Bone marrow (tissue), 2 donors: ENCODE results near the gene SYT17.

Source experiments
- DNase-seq, 2 donors: peaks; one replicate each; lab custom pipeline; 2025; lab: John Stamatoyannopoulos, UW

SYT17 gene

DNA sequence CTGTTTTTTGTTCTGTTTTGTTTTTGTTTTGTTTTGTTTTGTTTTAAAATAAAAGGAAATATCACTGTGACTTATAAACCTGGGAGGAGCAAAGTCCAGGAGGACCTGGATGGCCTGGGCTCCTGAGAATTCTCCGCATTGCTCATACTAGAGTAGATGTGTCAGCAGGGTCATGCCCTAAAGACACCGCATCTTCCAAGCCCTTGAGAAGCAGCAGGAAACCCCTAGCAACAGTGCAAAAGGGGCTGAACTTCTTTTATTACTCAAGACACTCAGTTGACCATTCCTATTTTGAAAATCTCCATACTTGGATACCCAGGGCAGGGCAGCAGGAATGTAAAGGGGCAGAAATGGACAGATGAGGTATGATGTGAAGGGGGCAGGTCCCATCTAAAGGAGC is 51.8 kb downstream of the SYT17 start:
- DNase-seq: no peak

DNA sequence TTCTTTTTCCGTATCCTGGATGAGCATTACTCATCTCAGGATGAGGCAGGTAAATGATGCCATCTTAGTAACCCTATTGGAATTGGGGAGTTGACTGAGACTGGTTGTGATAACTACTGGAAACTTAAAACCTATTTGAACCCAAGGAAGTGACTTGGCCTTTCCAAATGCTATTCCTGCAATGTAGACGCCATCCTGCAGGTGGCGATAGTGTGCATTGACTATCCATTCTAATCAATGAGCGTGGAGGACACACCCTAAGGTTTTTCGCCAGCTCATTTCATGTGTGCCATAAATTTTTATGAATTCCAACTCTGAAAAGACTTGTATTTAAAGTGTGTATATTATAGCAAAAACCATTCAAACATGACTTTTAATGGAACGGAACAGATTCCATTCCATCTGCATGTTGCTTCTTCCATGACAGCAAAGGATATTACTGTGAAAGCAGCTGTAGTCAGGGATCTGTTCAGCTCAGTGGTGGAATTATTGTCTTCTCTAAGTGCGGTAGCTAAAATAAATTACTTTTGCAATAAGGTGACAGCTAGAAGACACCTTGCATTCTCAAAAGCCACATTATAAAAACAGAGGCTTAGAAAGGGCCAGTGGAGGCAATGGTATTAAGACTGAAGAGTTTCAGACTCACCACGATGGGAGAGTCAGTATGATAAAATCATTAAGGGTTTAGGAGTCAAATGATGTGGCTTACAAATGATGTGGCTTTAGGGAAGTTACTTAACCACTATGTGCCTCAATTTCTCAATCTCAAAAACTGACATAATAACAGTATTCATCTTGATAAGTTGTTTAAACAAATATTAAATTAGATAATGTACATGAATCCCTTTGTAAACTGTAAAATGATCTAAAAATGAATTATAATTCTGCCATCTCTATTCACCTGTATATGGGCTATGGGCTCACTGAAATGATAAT is 55.5 kb downstream of the SYT17 start:
- no peak for DNase-seq

DNA sequence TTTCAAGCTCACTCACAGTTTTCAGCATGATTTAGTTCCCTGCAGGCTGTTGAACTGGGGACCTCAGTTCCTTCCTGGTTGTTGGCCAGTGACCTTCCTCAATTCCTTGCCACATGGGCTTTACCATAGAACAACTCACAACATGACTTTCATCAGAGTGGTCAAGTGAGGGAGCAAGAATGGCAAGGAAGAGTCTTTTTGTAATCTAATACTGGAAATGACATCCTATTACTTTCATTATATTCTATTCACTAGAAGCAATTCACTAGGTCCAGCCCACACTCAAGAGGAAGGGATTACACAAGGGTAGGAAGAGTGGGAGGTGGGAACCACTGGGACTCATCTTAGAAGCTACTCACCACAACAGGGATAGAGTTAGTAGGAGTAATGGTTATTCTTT is 57.6 kb downstream of the SYT17 start:
- DNase-seq: no peak

DNA sequence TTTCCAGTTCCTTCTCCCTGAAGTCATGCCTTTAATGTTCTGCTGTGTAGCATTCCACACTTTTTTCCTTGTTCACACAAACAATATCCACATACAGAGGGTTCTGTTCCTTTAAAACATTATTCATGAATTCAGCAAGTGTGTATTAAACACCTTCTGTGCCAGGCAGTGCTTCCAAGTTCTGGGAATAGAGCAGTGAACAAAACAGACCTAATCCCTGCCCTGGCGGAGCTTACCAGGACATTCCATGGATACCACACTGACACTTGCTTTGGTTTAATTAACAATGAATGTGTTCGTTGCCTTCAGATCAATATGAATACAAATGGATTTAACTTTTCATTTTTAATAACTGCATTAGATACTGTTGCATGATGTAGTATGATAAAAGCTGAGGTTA is 59.6 kb downstream of the SYT17 start:
- no peak for DNase-seq

DNA sequence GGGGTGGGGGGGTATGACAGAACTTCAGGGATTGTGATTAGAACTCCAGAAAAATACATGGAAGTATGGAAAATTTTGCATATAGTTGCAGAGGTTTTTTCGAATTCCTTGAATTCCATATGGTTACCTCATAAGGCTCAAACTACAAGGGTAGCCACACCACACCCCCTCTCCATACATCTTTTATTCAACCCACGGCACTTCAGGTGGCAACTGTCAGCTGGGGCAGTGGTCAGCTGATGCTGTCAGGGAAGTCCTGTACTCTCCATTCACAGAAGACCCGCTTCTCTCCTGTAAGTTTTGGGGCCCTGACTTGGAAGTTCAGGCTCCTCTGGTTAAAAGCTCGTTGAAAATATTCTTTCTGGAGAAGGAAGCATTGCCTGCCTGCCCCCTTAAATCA is 60.0 kb downstream of the SYT17 start:
- no peak for DNase-seq

DNA sequence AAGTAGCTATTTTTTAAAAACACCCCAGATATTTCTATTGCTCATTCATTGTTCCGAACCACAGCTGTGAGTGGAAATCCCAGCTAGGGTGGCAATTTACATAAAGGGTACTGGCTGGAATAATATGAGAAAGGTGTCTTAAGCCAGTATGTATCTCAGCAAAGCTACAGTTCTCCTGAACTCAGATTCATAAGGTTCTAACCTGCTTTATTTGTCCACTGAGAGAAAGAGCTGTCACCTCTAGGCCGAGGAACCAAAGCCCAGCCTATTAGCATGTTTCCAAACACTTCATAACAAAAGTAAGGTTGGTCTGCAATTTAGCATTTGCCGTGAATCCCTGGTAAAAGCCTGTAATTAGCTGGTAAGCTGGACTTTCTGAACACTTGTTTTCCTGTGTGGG is 60.5 kb downstream of the SYT17 start:
- no peak for DNase-seq

DNA sequence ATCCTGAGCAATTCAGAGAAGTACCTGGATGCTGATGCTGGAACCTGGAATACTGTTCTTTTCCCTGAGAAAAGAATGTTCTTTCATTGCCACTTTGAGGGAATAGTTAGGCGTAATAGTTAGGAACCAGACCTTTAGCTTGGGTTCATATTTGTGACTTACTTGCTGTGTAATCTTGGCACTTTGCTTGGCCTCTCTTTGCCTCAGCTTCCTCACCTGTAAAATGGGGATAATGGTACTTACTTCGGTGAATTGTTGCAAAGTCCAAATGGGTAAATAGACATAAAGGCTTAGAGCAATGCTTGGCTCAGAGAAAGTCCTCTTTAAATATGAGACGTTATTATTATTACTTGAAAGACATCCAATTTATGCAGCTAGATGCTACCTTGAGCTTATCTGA is 62.5 kb downstream of the SYT17 start:
- DNase-seq: no peak

DNA sequence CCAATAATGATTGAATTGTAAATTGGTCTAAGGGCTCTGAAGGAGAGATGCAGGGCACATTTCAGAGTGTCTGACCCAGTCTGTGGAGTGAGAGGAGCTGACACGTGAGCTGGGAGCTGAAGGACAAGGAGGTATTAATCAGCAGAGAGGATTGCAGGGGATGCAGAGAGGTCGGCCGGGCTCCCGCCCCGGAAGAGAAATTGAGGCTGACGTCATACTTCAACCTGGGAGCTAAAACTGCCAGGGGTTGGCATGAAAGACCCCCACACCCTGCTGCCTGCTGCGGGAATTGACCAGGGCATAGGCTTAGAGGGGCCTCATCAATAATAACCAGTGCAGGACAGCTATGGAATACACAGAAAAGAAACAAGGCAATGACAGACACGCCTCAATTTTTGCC is 63.8 kb downstream of the SYT17 start:
- no peak for DNase-seq

DNA sequence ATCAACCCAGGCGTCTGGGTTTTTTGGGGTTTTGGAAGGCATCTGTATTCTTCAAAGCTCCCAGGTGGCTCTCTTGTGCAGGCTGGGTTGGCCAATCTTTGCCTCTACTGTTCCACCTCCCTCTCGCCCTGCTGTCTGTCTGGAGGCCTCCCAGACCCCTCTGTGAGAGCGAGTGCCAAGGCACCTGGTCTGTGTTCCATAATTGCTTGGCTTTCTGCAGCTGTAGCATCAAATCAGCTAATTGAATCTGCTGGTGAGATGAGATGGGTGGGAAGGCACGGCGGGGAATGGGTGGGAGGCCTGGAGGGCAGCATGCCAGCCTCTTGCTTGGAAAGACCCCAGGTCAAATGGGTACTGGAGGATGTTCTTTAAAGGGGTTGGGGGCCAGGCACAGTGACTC is 64.9 kb downstream of the SYT17 start:
- DNase-seq: no peak

DNA sequence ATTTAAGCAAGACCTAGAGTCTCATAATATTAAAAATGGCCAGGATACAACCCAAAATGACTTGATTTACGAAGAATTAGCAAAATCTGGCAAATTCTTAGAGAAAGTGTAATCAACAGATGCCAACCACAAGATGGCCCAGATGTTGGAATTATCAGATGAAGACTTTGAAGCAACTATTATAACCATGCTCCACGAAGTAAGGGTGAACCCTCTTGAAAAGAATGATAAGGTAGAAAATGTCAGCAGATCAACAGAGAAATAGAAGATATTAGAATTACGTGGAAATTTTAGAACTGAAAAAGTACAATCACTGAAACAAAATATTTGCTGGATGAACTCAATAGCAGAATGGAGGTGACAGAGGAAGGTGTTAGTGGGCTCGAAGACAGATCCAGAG is 67.4 kb downstream of the SYT17 start:
- no peak for DNase-seq

DNA sequence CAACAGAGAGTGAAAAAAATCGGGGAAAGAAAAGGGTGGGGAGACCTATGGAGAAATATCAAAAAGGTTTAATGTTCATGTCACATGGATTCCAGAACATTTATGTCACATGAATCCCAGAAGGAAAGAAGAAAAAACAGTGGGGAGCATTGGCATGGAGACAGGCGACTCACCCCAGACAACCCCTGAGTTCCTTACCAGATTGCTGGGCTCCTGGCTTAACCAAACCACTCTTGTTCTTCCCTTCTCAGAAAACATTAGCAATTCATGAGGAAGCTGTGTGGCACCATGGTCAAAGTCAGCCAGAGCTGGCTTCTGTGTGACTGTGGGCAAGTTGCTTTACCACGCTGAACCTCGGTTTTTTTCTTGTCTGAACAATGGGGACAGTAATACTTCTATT is 67.8 kb downstream of the SYT17 start:
- DNase-seq: no peak

DNA sequence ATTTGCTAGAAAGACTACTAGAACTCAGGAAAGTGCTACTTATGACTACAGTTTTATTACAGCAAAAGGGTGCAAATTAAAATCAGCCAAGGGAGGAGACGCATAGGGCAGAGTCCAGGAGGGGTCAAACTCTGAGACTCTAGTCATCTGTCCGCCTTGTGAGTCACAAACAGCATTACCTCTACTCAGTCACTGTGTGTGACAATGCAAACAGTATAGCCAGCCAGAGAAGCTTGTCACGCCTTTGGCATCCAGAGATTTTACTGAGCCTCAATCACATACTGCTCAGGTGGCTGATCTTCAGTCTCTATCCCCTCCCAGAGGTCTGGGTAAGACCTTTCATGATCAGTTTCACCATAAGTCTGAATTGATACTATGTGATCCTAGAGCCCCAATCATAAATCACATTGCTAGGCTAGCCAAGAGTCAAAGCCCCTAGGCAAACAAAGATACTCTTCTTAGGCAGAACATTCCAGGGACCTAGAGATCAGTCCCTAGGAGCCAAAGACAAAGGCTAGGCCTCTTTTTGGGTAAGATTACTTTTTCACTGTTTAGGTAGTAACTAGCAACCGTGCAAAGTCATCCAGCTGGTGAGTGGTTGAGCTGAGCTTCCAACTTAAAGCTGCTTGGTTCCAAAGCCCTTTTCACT is 68.6 kb downstream of the SYT17 start:
- DNase-seq: no peak

DNA sequence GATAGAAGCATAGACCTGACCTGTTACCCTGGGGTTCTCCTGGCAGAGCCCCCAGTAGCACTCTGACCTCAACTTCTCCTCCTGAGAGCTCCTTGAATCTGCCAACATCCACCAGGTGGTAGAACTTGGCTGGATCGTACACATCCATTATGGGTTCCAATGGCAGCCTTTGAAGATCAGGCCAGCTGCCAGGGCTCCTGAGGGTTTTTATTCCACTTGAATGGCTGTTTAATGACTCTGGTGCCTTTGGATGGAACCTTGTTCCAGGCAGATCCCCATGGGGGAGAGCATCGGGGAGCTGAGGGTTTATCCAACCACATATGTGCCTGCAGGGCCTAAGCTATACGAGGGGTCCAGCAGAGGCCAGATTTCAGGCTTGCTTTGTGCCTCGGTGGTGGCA is 70.4 kb downstream of the SYT17 start:
- no peak for DNase-seq

DNA sequence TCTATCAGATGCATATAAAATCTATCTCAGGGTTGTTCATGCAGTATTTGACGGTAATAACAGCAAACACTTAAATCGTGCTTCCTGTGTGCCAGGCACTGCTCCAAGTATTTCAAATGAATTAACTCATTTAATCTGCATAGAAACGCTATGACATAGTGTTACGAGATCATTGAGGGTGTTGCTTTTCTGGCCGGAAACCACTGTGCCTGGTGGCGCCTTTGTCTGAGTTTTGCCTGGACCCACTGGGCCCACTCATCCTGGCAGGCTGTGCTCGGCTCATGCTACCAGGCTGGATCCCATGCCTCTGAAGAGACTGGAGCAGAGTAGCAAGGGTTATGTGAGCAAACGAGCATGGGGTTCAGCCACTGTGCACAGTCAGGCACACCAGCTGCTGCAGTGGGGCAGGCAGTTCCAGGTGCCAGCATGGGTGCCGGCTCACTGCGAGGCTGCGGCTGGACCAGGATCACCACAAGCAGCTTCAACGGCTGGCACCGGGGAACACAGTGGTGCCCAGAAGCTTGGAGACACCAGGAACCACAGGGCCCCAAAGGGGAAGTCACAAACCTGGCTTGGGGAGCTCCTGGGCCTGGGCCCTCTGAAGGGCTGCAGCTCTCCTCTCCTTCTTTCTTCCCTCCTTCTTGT is 71.6 kb downstream of the SYT17 start:
- no peak for DNase-seq

DNA sequence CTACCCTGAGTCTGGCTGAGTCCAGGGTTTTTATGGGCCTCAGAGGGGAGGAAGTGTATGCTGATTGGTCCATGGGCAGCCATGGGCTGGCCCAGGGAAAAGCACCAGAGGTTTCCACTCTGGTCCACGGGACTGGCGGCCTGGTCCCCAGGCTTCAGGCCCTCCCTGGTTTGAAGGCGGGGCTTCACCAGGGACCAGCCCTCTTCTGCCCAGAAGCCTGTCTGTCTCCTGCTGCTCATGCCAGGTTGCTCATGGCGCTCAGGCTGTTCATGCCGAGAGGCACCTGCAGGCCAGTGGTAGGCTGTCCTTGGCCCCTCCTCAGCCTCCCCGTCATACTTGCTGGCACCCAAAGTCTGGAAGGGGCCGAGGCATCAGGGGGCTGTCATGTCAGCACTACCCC is 72.5 kb downstream of the SYT17 start:
- no peak for DNase-seq

DNA sequence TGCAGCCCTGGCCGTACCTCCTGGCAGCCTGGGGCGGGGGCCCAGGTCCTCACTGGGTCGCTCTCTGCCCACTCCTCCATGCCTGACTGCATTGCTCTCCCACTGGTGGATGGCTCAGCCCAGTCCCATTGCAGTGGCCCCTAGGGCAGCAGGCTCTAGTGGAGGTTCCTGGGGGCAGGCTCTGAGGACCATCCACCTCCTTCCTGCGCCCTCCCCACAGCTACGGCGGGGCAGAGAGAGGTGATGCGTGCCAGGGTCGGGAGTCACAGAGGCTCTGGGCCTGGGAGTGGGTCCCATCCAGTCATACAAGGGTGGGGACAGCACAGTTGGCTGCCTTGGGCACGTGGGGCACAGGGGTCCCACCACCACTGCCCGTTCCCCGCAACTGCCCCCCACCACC is 73.5 kb downstream of the SYT17 start:
- DNase-seq: no peak

DNA sequence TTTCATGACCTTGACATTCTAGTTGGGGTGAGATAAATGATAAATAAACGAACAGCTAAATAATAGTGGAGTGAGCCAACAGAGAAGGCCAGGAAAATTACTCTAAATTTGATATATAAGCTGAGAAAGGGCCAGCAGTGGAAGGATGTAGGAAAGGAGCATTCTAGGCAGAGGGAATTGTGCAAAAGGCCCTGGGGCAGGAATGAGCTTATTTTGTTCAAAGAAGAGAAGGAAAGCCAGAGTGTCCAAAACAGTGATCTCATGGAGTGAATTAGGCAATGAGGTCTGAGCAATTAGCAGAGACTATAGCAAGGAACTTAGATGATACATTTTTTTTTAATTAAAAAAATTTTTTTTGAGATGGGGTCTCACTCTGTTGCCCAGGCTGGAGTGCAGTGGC is 74.1 kb downstream of the SYT17 start:
- no peak for DNase-seq

DNA sequence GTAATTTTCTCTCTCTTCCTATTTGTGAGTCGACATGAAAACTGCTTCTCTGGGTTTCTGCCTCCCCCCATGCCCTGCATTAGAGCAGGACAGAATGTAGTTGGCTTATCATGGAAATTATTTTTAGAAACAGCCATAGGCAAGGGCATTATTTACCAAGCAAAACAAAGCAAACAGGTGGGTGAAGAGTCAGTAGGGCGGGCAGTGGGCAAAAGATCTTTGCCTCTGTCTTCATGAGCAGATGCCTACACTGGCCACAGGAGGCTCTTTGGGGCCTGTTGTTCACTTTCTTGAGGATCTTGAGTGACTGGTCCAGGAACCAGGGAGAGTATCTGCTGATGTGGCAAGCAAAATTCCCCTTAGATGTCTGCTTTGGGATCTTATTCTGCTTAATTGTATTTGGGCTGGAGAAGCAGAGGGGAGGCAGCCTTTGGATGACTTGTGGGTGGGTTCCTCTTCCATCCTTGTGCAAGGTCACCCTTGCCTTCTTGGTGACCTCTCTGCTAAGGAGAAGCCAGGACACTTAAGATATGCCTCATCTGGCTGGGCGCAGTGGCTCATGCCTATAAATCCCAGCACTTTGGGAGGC is 75.0 kb downstream of the SYT17 start:
- DNase-seq: no peak

DNA sequence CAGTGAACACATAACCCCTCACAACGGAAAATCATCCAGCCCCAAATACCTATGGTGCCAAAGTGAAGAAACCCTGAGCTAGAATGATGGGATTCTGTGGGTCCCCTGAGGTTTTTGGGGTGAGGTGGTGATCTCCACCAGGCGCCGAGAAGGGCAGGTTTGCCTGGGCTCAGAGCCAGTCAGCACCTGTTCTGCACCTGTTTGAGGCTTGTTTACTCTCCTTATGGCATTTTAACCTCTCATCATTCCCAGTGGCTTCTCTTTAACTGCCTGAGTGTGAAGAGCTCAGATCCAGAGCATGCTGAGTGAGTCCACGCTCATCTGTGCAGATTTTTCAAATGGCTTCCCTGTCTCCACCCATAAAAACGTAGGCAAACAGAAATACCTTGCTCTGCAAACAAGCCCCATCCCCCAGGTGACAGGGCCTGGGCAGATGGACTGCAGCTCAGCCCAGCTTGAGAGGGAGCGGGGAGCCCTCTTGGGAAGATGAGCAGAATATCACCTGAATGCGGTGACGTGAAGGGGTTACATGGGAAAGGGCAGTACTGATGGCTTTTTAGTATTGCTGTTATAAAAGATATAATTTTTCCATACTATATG is 77.4 kb downstream of the SYT17 start:
- no peak for DNase-seq

DNA sequence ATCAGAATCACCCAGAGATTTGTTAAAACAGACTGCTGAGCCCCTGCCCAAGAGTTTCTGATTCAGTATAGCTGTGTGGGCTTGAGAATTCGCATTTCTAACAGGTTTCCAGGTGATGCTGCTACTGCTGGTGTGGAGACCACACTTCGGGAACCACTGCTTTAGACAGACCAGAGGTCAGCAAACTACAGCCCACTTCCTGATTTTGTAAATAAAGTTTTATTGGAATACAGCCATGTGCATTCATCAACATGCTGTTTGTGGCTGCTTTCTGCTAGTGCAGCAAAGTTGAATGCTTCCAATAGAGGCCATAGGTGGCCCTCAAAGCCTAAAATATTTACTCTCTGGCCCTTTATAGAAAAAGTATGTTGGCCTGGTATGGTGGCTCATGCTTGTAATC is 84.9 kb downstream of the SYT17 start:
- no peak for DNase-seq

DNA sequence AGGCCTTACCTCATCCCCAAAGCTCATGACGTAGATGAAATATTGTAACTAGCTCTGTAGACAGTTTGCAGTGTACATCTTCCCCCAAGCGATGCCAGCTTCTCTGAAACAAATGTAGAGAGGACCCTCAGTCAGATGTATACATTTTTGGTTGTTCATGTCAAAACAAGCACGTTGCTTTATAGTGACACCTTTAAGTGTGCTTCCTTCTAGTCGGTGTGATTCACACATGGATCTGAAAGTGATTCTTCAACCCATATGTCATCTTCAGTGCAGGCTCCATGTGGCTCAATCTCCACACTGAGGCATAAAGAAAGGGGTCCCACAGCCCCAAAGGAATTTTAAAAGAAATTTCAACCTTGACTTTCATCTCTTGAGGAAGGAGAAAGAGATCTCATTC is 86.6 kb downstream of the SYT17 start:
- DNase-seq: no peak

DNA sequence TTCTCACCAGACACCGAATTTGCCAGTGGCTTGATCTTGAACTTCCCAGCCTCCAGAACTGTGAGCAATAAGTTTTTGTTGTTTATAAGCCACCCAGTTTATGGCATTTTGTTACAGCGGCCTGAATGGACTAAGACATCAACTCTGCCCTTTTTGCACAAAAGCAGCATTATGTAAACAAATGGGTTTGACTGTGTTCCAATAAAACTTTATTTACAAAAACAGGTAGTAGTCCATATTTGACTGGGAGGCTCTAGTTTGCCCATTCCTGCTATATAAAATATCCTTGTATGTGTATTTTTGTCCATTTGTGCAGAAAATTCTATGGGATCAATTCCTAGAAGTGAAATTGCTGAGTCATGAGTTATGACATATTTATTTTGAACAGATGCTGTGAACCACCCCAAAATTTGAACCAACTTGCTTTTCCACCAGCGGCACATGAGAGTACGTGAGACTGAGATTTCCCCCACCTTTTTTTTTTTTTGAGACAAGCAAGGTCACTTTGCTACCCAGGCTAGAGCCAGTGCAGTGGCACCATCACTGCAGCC is 96.2 kb downstream of the SYT17 start:
- no peak for DNase-seq
